IPS-NIHi7 (cell line): ENCODE measurements around the gene HDAC8.
A peak's percentile ranks its signal among the peaks of the same experiment; 100 is the strongest.

Experiments
- DNase-seq: peaks from one replicate; pipeline ENCODE4 v3.0.0; 2012; ENCODE audit warnings: mixed read lengths; ENCODE audit errors: extremely low spot score

HDAC8 gene

GRCh38 chrX:72376124-72376523 is 196.5 kb downstream of the HDAC8 start:
- no peak for DNase-seq

GRCh38 chrX:72373136-72373535 is 199.5 kb downstream of the HDAC8 start:
- DNase-seq = no peak

- DNase-seq = no peak
Measured at GRCh38 chrX:72372735-72373134, 199.9 kb downstream of the HDAC8 start.

- no peak for DNase-seq
Measured at GRCh38 chrX:72371405-72371804, 201.2 kb downstream of the HDAC8 start.

GRCh38 chrX:72368796-72369195 is 203.8 kb downstream of the HDAC8 start:
- no peak for DNase-seq

- no peak for DNase-seq
Measured at GRCh38 chrX:72367516-72367915, 205.1 kb downstream of the HDAC8 start.

- DNase-seq = no peak
Measured at GRCh38 chrX:72366701-72367454, 205.8 kb downstream of the HDAC8 start.

- DNase-seq = no peak
Measured at GRCh38 chrX:72366178-72366577, 206.5 kb downstream of the HDAC8 start.

GRCh38 chrX:72365126-72365525 is 207.5 kb downstream of the HDAC8 start:
- DNase-seq = no peak

GRCh38 chrX:72360326-72360725 is 212.3 kb downstream of the HDAC8 start:
- DNase-seq = no peak

- no peak for DNase-seq
Measured at GRCh38 chrX:72358313-72358712, 214.3 kb downstream of the HDAC8 start.

- no peak for DNase-seq
Measured at GRCh38 chrX:72352786-72353185, 219.9 kb downstream of the HDAC8 start.

GRCh38 chrX:72351606-72352334 is 220.9 kb downstream of the HDAC8 start:
- no peak for DNase-seq

- no peak for DNase-seq
Measured at GRCh38 chrX:72349190-72349589, 223.5 kb downstream of the HDAC8 start.

- DNase-seq = no peak
Measured at GRCh38 chrX:72348247-72348979, 224.2 kb downstream of the HDAC8 start.

GRCh38 chrX:72347366-72347765 is 225.3 kb downstream of the HDAC8 start:
- no peak for DNase-seq

- DNase-seq = peak; percentile 18
Measured at GRCh38 chrX:72346302-72346949, 226.2 kb downstream of the HDAC8 start.

- no peak for DNase-seq
Measured at GRCh38 chrX:72340626-72341025, 232.0 kb downstream of the HDAC8 start.

- DNase-seq = no peak
Measured at GRCh38 chrX:72340041-72340440, 232.6 kb downstream of the HDAC8 start.

GRCh38 chrX:72330131-72330530 is 242.5 kb downstream of the HDAC8 start:
- no peak for DNase-seq

- DNase-seq = no peak
Measured at GRCh38 chrX:72326605-72327300, 245.9 kb downstream of the HDAC8 start.
